SK-N-MC (cell line): Measurements from ENCODE around the gene FCHSD2.

Experiments
- EZH2 ChIP-seq: fragments of 200-600 bp; sonication (generic); IDR thresholded peaks from one replicate; pipeline ENCODE4 v1.6.1; 2017; ENCODE audit warnings: antibody characterized with exemption
- POLR2AphosphoS5 ChIP-seq: IDR thresholded peaks from 2 replicates; pipeline ENCODE4 v1.6.1; 2012; ENCODE audit warnings: mild to moderate bottlenecking, low read depth, low read length, borderline replicate concordance

GRCh38 chr11:73142128-73142377, at the start of gene FCHSD2:
- TF ChIP-seq POLR2AphosphoS5, result no peak
- no peak for TF ChIP-seq EZH2
